ENCODE data around the gene LIPG. TPM values are rescaled to one million over a fixed set of nuclear protein-coding genes. Genes with fewer than 3 reads are reported as not detected.

The LIPG gene
- total and polyA plus RNA-seq, 4 donors, result 0.03 to 23.7 (median 4.7) TPM

- DNase-seq, result no peak
- no peak for ATAC-seq (ENCODE audit: low FRiP score)
- Histone ChIP-seq H3K4me1 (ENCODE audit: control insufficient read depth in 1 of 2, insufficient read depth in 2 of 2, low read length in 2 of 2) (no peaks in the 10 kb centered on the region), H3K27me3 (ENCODE audit: control insufficient read depth in 1 of 2, insufficient read depth in 2 of 2, low read length in 1 of 2) (no peaks in the 10 kb centered on the region), H3K4me3 (ENCODE audit: low read length in 2 of 2) (no peak overlapping the region), H3K9me3 (ENCODE audit: control insufficient read depth, low read length) (no peaks in the 10 kb centered on the region), H3K27ac (ENCODE audit: low read depth in 1 of 2, low read length in 2 of 2) (no peak overlapping the region), H3K36me3 (ENCODE audit: control insufficient read depth in 1 of 2, insufficient read depth in 2 of 2, low read length in 1 of 2) (no peaks in the 10 kb centered on the region)
- intact Hi-C loops (cut with DNase I), result no loop called here
- 72 to 76% methylated on average over 2 of the region's 2 CpGs for WGBS, 2 donors
Measured at GRCh38 chr18:49617865-49618264, 56.0 kb downstream of the LIPG start.

DNA sequence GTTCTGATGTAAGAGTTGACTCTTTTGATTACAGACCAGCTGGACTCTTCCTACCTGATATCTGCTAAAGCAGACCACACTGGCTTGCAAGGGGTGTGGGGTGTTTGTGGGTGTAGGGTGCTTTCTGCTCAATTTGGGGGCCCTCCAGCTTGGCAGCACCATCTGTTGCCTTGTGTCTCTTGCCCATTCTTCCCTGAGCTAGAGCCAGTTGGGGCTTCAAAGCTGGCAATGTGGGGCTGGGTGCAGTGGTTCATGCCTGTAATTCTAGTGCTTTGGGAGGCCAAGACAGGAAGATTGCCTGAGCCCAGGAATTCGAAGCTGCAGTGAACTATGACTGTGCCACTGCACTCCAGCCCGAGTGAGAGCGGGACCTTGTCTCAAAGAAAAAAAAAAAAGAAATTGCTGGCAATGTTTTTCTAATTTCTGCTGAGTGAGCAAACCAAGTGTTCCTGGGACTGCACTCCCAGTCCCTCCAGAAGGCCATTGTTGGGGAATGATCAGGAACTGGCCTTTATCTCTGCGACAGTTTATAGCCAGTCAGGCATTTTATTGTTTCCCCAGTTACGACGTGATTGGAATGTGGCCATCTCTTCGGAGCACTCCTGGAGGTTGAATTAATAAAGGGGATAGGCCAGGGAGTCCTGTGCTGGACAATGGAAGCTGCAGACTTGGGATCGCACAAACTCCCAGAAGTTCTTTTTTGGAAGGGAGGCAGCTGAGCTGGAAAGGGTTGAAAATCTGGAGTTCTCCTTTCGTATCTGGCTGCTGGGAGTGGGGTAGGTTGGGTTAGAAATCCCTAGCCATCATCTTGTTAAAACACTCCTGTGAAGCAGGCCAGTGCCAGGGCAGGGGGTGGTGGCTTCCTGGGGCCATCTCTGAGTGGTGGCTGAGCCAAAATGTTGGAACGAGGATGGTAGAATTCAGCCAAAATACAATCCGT is 57.2 kb downstream of the LIPG start:
- Histone ChIP-seq H3K4me1 (ENCODE audit: control insufficient read depth in 1 of 2, insufficient read depth in 2 of 2, low read length in 2 of 2) (no peaks in the 10 kb centered on the region), H3K27me3 (ENCODE audit: control insufficient read depth in 1 of 2, insufficient read depth in 2 of 2, low read length in 1 of 2) (no peaks in the 10 kb centered on the region), H3K27ac (ENCODE audit: low read depth in 1 of 2, low read length in 2 of 2) (no peak overlapping the region), H3K36me3 (ENCODE audit: control insufficient read depth in 1 of 2, insufficient read depth in 2 of 2, low read length in 1 of 2) (no peaks in the 10 kb centered on the region), H3K9me3 (ENCODE audit: control insufficient read depth, low read length) (no peaks in the 10 kb centered on the region), H3K4me3 (ENCODE audit: low read length in 2 of 2) (no peak overlapping the region)
- intact Hi-C loops (cut with DNase I), result no loop called here
- WGBS, 2 donors, result 23 to 34% methylated on average over 11 of the region's 11 CpGs
- no peak for DNase-seq
- peak; percentile 41 for ATAC-seq (ENCODE audit: low FRiP score)

DNA sequence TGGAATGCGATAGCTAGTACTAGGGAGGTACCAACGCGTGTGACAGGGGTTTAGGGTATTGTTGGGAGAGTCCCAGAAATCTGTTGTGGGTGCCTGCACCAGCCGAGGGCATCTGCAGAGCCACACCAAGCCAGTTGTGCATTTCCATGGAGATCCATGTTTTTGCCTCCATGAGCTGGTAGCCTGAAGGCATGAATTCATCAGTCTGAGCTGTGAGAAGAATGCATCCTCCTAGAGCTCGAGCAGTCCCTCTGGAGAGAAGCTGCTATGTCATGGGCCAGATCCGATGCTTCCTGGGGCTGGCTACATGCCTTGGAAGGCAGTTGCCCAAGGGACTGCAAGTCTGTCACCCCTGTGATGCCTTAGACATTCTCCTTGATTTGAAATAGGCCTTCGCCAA is 57.9 kb downstream of the LIPG start:
- intact Hi-C loops (cut with DNase I), result no loop called here
- H3K9me3 ChIP-seq (ENCODE audit: control insufficient read depth, low read length), result no peaks in the 10 kb centered on the region
- H3K4me3 ChIP-seq (ENCODE audit: low read length in 2 of 2), result no peak overlapping the region
- no peak for ATAC-seq (ENCODE audit: low FRiP score)
- H3K27ac ChIP-seq (ENCODE audit: low read depth in 1 of 2, low read length in 2 of 2), result no peak overlapping the region
- H3K4me1 ChIP-seq (ENCODE audit: control insufficient read depth in 1 of 2, insufficient read depth in 2 of 2, low read length in 2 of 2), result no peaks in the 10 kb centered on the region
- H3K27me3 ChIP-seq (ENCODE audit: control insufficient read depth in 1 of 2, insufficient read depth in 2 of 2, low read length in 1 of 2), result no peaks in the 10 kb centered on the region
- H3K36me3 ChIP-seq (ENCODE audit: control insufficient read depth in 1 of 2, insufficient read depth in 2 of 2, low read length in 1 of 2), result no peaks in the 10 kb centered on the region
- WGBS, 2 donors, result 54 to 68% methylated on average over 7 of the region's 7 CpGs
- no peak for DNase-seq

DNA sequence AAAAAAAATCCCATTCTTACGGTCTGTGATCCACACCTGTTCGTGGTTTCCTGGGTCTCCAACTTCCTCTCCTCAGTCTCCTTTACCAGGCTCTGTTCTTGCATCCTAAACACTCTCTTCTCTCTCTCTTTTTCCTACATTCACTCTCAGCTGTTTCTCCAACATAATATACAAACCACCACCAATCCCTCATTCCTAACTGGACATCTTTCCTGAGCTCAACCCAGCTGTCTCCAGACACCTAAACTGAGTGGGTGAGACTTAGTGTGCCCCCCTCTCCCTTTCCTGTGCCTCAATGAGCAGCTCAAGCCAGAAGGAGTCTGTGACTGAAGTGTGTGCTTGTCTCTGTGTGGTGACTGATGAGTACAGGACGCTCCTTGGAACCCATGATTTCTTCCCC is 59.4 kb downstream of the LIPG start:
- DNase-seq, result no peak
- Histone ChIP-seq H3K4me1 (ENCODE audit: control insufficient read depth in 1 of 2, insufficient read depth in 2 of 2, low read length in 2 of 2) (no peaks in the 10 kb centered on the region), H3K27ac (ENCODE audit: low read depth in 1 of 2, low read length in 2 of 2) (no peak overlapping the region), H3K9me3 (ENCODE audit: control insufficient read depth, low read length) (no peaks in the 10 kb centered on the region), H3K4me3 (ENCODE audit: low read length in 2 of 2) (no peak overlapping the region), H3K27me3 (ENCODE audit: control insufficient read depth in 1 of 2, insufficient read depth in 2 of 2, low read length in 1 of 2) (no peaks in the 10 kb centered on the region), H3K36me3 (ENCODE audit: control insufficient read depth in 1 of 2, insufficient read depth in 2 of 2, low read length in 1 of 2) (no peaks in the 10 kb centered on the region)
- intact Hi-C loops (cut with DNase I), result no loop called here
- ATAC-seq (ENCODE audit: low FRiP score), result no peak
- WGBS, 2 donors, result 80 to 87% methylated on average over 3 of the region's 3 CpGs

GRCh38 chr18:49621717-49622351 is 60.0 kb downstream of the LIPG start:
- no peak overlapping the region for H3K4me3 ChIP-seq (ENCODE audit: low read length in 2 of 2)
- H3K36me3 ChIP-seq (ENCODE audit: control insufficient read depth in 1 of 2, insufficient read depth in 2 of 2, low read length in 1 of 2), result no peaks in the 10 kb centered on the region
- ATAC-seq (ENCODE audit: low FRiP score) (no peak), DNase-seq (no peak)
- H3K27me3 ChIP-seq (ENCODE audit: control insufficient read depth in 1 of 2, insufficient read depth in 2 of 2, low read length in 1 of 2), result no peaks in the 10 kb centered on the region
- no peaks in the 10 kb centered on the region for H3K9me3 ChIP-seq (ENCODE audit: control insufficient read depth, low read length)
- no peaks in the 10 kb centered on the region for H3K4me1 ChIP-seq (ENCODE audit: control insufficient read depth in 1 of 2, insufficient read depth in 2 of 2, low read length in 2 of 2)
- intact Hi-C loops (cut with DNase I), result no loop called here
- 71 to 78% methylated on average over 12 of the region's 12 CpGs for WGBS, 2 donors
- no peak overlapping the region for H3K27ac ChIP-seq (ENCODE audit: low read depth in 1 of 2, low read length in 2 of 2)

- H3K4me1 ChIP-seq (ENCODE audit: control insufficient read depth in 1 of 2, insufficient read depth in 2 of 2, low read length in 2 of 2), result no peaks in the 10 kb centered on the region
- ATAC-seq (ENCODE audit: low FRiP score) (no peak), DNase-seq (no peak)
- H3K36me3 ChIP-seq (ENCODE audit: control insufficient read depth in 1 of 2, insufficient read depth in 2 of 2, low read length in 1 of 2), result no peaks in the 10 kb centered on the region
- H3K4me3 ChIP-seq (ENCODE audit: low read length in 2 of 2), result no peak overlapping the region
- no peak overlapping the region for H3K27ac ChIP-seq (ENCODE audit: low read depth in 1 of 2, low read length in 2 of 2)
- 94 to 96% methylated on average over 6 of the region's 6 CpGs for WGBS, 2 donors
- H3K9me3 ChIP-seq (ENCODE audit: control insufficient read depth, low read length), result no peaks in the 10 kb centered on the region
- intact Hi-C loops (cut with DNase I), result no loop called here
- no peaks in the 10 kb centered on the region for H3K27me3 ChIP-seq (ENCODE audit: control insufficient read depth in 1 of 2, insufficient read depth in 2 of 2, low read length in 1 of 2)
Measured at GRCh38 chr18:49623571-49623970, 61.7 kb downstream of the LIPG start.

DNA sequence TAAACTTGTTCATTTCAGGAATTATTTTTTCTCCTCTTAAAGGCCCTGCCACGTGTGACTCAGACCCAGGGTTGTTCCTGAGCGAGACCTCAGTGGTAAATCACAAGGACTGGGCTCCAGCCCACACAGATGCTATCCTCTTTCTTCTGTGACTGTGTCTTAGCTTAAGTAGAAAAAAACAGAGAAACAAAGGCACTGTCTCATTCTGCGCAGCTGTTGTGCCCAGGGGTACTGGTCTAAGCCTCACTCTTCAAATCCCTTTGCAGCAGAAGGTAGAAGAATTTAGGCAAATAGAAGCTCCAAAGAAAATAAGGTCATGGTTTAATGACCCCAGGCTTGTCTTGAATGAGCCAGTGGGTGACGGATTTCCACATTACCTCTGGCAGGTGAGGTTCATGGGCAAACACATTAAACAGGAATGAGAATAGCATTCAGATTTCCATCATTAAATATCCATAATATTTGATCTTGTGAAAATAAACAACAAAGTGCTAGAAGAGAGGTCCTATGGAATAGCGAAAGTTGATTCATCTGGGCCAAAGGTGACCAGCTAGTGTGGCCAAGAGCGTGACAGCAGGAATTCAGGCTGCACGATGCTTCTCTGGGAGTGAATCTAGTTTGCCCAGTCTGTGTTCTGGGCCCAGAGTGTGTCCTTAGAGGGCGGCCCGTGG is 63.3 kb downstream of the LIPG start:
- intact Hi-C loops (cut with DNase I), result no loop called here
- no peak for DNase-seq
- no peaks in the 10 kb centered on the region for H3K27me3 ChIP-seq (ENCODE audit: control insufficient read depth in 1 of 2, insufficient read depth in 2 of 2, low read length in 1 of 2)
- no peak for ATAC-seq (ENCODE audit: low FRiP score)
- H3K4me3 ChIP-seq (ENCODE audit: low read length in 2 of 2), result no peak overlapping the region
- no peaks in the 10 kb centered on the region for H3K4me1 ChIP-seq (ENCODE audit: control insufficient read depth in 1 of 2, insufficient read depth in 2 of 2, low read length in 2 of 2)
- H3K9me3 ChIP-seq (ENCODE audit: control insufficient read depth, low read length), result no peaks in the 10 kb centered on the region
- no peak overlapping the region for H3K27ac ChIP-seq (ENCODE audit: low read depth in 1 of 2, low read length in 2 of 2)
- H3K36me3 ChIP-seq (ENCODE audit: control insufficient read depth in 1 of 2, insufficient read depth in 2 of 2, low read length in 1 of 2), result no peaks in the 10 kb centered on the region
- 80 to 82% methylated on average over 9 of the region's 9 CpGs for WGBS, 2 donors

DNA sequence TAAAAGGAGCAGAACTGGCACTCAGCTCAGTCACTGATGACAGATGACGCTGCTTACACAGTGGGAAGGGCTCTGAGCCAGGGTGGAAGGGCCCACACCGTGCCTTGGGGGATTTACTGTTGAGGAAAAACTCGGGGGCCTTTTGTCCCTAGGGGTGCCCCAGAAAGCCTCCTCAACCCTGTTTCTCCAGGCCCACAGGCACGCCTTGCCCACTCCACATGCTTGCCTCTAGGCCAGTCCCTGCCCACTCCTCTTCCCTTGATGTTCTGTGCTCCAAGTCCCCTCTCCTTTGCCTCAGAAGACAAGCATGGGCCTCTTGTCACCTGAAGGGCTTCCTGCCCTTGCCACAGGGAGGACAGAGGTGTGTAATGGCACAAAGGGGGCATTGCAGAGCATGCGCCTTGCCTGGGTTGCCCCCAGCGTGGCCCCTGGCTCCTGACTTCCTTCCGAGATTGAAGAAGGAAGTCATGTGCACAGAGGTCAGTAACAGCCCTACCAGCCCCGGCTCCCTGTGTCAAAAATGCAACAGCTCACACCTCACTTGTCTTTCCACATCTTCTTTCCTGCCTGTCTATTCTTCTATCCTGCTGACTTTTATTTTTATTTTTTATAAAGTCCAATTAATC is 65.1 kb downstream of the LIPG start:
- intact Hi-C loops (cut with DNase I), result no loop called here
- ATAC-seq (ENCODE audit: low FRiP score) (no peak), DNase-seq (no peak)
- H3K4me1 ChIP-seq (ENCODE audit: control insufficient read depth in 1 of 2, insufficient read depth in 2 of 2, low read length in 2 of 2), result no peaks in the 10 kb centered on the region
- 74 to 82% methylated on average over 8 of the region's 8 CpGs for WGBS, 2 donors
- H3K4me3 ChIP-seq (ENCODE audit: low read length in 2 of 2), result no peak overlapping the region
- H3K9me3 ChIP-seq (ENCODE audit: control insufficient read depth, low read length), result no peaks in the 10 kb centered on the region
- H3K27ac ChIP-seq (ENCODE audit: low read depth in 1 of 2, low read length in 2 of 2), result no peak overlapping the region
- no peaks in the 10 kb centered on the region for H3K27me3 ChIP-seq (ENCODE audit: control insufficient read depth in 1 of 2, insufficient read depth in 2 of 2, low read length in 1 of 2)
- H3K36me3 ChIP-seq (ENCODE audit: control insufficient read depth in 1 of 2, insufficient read depth in 2 of 2, low read length in 1 of 2), result no peaks in the 10 kb centered on the region

Measured in aorta (tissue), 5 donors.